ENCODE results near the gene LRRC72.

Gene LRRC72

GRCh38 chr7:16627236-16627635, 100.6 kb downstream of the LRRC72 start:
- DNase-seq (ENCODE audit: low spot score) = peak; percentile 29

DNA sequence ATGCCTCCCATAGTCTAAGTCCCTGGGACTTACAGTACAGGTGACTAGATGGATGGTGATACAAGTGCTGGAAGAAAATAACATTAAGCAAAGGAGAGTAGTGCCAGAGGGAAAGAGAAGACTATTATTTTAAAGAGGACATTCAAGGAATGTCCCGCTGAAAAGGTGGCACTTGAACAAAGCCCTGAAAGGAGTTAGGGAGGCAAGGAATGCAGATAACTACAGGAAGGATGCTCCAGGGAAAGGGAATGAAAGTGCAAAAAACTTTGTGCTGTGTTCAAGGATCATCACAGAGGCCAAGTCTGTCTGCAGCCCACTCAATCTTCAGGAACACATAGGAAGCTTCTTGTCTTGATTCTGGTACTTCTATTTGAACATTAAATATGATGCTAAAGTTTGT, 104.0 kb downstream of the LRRC72 start:
- no peak for DNase-seq (ENCODE audit: low spot score)

Measured in AG08396 (cell line).